Mesendoderm (in vitro differentiated cells): Measurements from ENCODE around the gene MYBPHL.

Source experiments
- DNase-seq: peaks from one replicate; pipeline ENCODE4 v3.0.0; 2013
- H2AK5ac ChIP-seq: 2 replicates; pipeline ENCODE4 v1.6.1; 2013; ENCODE audit warnings: low read length, inconsistent platforms
- H2BK120ac ChIP-seq: 2 replicates; pipeline ENCODE4 v1.6.1; 2013; ENCODE audit warnings: low read depth, mild to moderate bottlenecking, low read length, moderate library complexity, mixed read lengths
- H2BK15ac ChIP-seq: replicated peaks from 2 replicates; pipeline ENCODE4 v1.6.1; 2013; ENCODE audit warnings: low read depth, mild to moderate bottlenecking, moderate library complexity
- H2BK5ac ChIP-seq: 2 replicates; pipeline ENCODE4 v1.6.1; 2013; ENCODE audit warnings: low read length, inconsistent platforms
- H3K18ac ChIP-seq: 2 replicates; pipeline ENCODE4 v1.6.1; 2013; ENCODE audit warnings: mild to moderate bottlenecking, low read length, mixed read lengths
- H3K23ac ChIP-seq: one replicate; pipeline ENCODE4 v1.6.1; 2013; ENCODE audit warnings: low read length
- H3K27ac ChIP-seq: 2 replicates; pipeline ENCODE4 v1.5.1; 2013; ENCODE audit warnings: low read depth, mild to moderate bottlenecking, inconsistent platforms, low read length, moderate library complexity
- H3K27me3 ChIP-seq: 2 replicates; pipeline ENCODE4 v1.6.1; 2013; ENCODE audit warnings: low read length, control low read depth, mild to moderate bottlenecking, inconsistent platforms; ENCODE audit not compliant: insufficient read depth, poor library complexity
- H3K36me3 ChIP-seq: 2 replicates; pipeline ENCODE4 v1.6.1; 2013; ENCODE audit warnings: low read length, inconsistent platforms; ENCODE audit not compliant: control insufficient read depth, insufficient read depth
- H3K4ac ChIP-seq: one replicate; pipeline ENCODE4 v1.6.1; 2013; ENCODE audit warnings: low read depth, mild to moderate bottlenecking, low read length, moderate library complexity
- H3K4me1 ChIP-seq: 2 replicates; pipeline ENCODE4 v1.6.1; 2013; ENCODE audit warnings: low read depth, low read length, inconsistent platforms; ENCODE audit not compliant: control insufficient read depth
- H3K4me2 ChIP-seq: 2 replicates; pipeline ENCODE4 v1.6.1; 2013; ENCODE audit warnings: low read length
- H3K4me3 ChIP-seq: 2 replicates; pipeline ENCODE4 v1.5.1; 2013; ENCODE audit warnings: mild to moderate bottlenecking, low read length
- H3K56ac ChIP-seq: one replicate; pipeline ENCODE4 v1.6.1; 2013; ENCODE audit warnings: low read length
- H3K79me1 ChIP-seq: 2 replicates; pipeline ENCODE4 v1.6.1; 2013; ENCODE audit warnings: low read length, inconsistent platforms
- H3K79me2 ChIP-seq: 2 replicates; pipeline ENCODE4 v1.6.1; 2013; ENCODE audit warnings: mild to moderate bottlenecking, low read length; ENCODE audit not compliant: control insufficient read depth, insufficient read depth
- H3K9ac ChIP-seq: 2 replicates; pipeline ENCODE4 v1.6.1; 2013; ENCODE audit warnings: low read length, inconsistent platforms
- H4K5ac ChIP-seq: one replicate; pipeline ENCODE4 v1.6.1; 2013; ENCODE audit warnings: low read length
- H4K8ac ChIP-seq: one replicate; pipeline ENCODE4 v1.6.1; 2013; ENCODE audit warnings: low read depth, mild to moderate bottlenecking, control low read depth, low read length, moderate library complexity
- WGBS: extraction: QIAGEN DNeasy Blood & Tissue Kit; methylation state at CpG from one replicate; pipeline ENCODE4 v1.1.7; 2013; ENCODE audit warnings: low lambda C conversion rate, missing lambda C conversion rate; ENCODE audit not compliant: insufficient coverage; ENCODE audit errors: extremely low coverage; 5-methylcytosine and 5-hydroxymethylcytosine counted together

MYBPHL gene

DNA sequence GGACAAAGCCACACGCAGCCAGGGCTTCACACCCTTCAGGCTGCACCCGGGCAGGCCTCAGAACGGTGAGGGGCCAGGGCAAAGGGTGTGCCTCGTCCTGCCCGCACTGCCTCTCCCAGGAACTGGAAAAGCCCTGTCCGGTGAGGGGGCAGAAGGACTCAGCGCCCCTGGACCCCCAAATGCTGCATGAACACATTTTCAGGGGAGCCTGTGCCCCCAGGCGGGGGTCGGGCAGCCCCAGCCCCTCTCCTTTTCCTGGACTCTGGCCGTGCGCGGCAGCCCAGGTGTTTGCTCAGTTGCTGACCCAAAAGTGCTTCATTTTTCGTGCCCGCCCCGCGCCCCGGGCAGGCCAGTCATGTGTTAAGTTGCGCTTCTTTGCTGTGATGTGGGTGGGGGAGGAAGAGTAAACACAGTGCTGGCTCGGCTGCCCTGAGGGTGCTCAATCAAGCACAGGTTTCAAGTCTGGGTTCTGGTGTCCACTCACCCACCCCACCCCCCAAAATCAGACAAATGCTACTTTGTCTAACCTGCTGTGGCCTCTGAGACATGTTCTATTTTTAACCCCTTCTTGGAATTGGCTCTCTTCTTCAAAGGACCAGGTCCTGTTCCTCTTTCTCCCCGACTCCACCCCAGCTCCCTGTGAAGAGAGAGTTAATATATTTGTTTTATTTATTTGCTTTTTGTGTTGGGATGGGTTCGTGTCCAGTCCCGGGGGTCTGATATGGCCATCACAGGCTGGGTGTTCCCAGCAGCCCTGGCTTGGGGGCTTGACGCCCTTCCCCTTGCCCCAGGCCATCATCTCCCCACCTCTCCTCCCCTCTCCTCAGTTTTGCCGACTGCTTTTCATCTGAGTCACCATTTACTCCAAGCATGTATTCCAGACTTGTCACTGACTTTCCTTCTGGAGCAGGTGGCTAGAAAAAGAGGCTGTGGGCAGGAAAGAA, 32.0 kb downstream of the MYBPHL start:
- Histone ChIP-seq H3K4me3 (no peak overlapping the region), H2AK5ac (no peak overlapping the region), H3K4ac (no peak overlapping the region), H2BK120ac (no peak overlapping the region), H4K8ac (no peak overlapping the region), H3K18ac (no peak overlapping the region), H3K9ac (peak overlapping the region; percentile 19), H3K23ac (peak overlapping the region; percentile 45), H3K56ac (peak overlapping the region; percentile 15), H3K4me1 (peaks cover 2% of the 10 kb centered on the region), H3K79me1 (no peaks in the 10 kb centered on the region), H3K4me2 (no peak overlapping the region), H2BK5ac (no peak overlapping the region), H2BK15ac (no peak overlapping the region), H4K5ac (no peak overlapping the region), H3K27ac (no peak overlapping the region), H3K79me2 (no peaks in the 10 kb centered on the region), H3K36me3 (peaks cover 5% of the 10 kb centered on the region), H3K27me3 (no peaks in the 10 kb centered on the region)
- no CpG with 5 or more reads among the region's 24 CpGs for WGBS
- peak; percentile 72 for DNase-seq

DNA sequence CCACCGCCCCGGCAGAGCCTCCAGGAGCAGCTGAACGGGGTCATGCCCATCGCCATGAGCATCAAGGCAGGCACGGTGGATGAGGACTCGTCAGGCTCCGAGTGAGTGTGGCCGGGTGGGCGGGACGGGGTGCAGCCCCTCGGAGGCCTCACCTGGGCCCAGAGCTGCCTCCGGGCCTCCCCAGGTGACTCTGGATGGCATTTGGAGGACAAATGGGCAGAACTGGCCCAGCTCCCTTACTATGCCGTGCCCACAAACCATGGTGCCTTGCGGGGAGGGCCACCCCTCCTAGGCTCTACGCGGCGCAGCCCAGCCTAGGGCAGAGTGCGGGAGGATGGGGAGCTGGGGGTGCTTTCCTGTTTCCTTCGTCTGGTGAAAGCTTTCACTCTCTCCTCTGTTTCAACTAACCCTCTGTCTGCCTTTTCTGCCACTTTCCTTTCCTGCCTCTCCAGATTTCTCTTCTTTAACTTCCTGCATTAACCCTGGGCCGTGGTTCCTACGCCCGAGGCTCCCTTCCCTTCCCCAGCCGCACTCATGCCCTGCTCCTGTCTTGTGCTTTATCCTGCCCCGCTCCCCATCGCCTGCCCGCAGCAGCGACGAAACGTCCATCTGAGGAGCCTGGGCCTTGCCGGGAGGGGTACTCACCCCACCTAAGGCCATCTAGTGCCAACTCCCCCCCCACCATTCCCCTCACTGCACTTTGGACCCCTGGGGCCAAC, 33.1 kb downstream of the MYBPHL start:
- H3K79me2 ChIP-seq: no peaks in the 10 kb centered on the region

GRCh38 chr1:109272831-109273547, 33.8 kb downstream of the MYBPHL start:
- Histone ChIP-seq H3K4ac (no peak overlapping the region), H3K23ac (no peak overlapping the region), H3K36me3 (no peaks in the 10 kb centered on the region), H3K4me3 (no peak overlapping the region), H3K79me1 (no peaks in the 10 kb centered on the region), H3K4me1 (peaks cover 2% of the 10 kb centered on the region), H3K9ac (no peak overlapping the region), H3K27ac (no peak overlapping the region), H2BK15ac (no peak overlapping the region), H3K56ac (no peak overlapping the region), H2BK120ac (no peak overlapping the region), H3K18ac (no peak overlapping the region), H4K5ac (no peak overlapping the region), H2BK5ac (no peak overlapping the region), H3K79me2 (no peaks in the 10 kb centered on the region), H2AK5ac (no peak overlapping the region), H3K4me2 (no peak overlapping the region), H4K8ac (no peak overlapping the region), H3K27me3 (no peaks in the 10 kb centered on the region)
- no peak for DNase-seq
- no CpG with 5 or more reads among the region's 16 CpGs for WGBS

More for the DNA sequence above, 33.1 kb downstream of the MYBPHL start:
- Histone ChIP-seq H3K4me3 (no peak overlapping the region), H3K56ac (no peak overlapping the region), H3K27me3 (no peaks in the 10 kb centered on the region), H3K27ac (no peak overlapping the region), H3K18ac (no peak overlapping the region), H3K9ac (no peak overlapping the region), H3K4me1 (peaks cover 2% of the 10 kb centered on the region), H3K23ac (no peak overlapping the region), H2BK15ac (no peak overlapping the region), H3K36me3 (peaks cover 2% of the 10 kb centered on the region), H4K5ac (no peak overlapping the region), H4K8ac (no peak overlapping the region), H2BK5ac (no peak overlapping the region), H3K4ac (no peak overlapping the region), H2AK5ac (peak overlapping the region; percentile 58), H3K4me2 (no peak overlapping the region), H3K79me1 (no peaks in the 10 kb centered on the region), H2BK120ac (no peak overlapping the region)
- DNase-seq: no peak
- WGBS: no CpG with 5 or more reads among the region's 30 CpGs

DNA sequence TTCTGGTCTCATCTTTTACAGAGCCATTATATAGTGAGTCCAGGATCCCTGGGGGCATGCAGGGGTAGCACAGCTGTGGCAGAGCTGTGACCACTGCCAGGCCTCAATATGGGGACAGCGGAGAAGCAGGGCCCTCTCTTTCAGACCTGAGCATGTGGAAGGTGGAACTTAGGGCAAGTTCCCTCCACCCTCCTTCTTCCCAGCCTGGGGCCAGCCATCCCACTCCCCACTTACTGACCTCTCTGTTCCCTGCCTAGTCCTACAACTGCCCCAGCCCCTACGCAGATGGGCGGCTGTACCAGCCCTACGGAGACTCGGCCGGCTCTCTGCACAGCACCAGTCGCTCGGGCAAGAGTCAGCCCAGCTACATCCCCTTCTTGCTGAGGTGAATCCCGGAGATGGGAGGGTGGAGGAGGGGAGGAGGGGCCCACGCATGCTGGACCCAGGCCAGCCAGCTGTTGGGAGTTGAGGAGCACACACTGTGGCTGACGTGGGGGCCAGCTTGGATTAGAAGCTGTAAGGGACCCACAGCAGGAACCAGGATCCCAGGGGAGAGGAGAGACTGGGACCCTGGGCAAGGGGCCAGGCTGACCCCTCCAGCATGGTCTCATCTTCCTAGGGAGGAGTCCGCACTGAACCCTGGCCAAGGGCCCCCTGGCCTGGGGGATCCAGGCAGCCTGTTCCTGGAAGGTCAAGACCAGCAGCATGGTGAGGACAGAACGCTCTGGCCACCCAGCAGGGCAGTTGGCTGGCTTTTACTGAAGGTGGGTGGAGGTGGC, 34.6 kb downstream of the MYBPHL start:
- no peak overlapping the region for H2BK120ac ChIP-seq

GRCh38 chr1:109271458-109271857, 35.4 kb downstream of the MYBPHL start:
- Histone ChIP-seq H2BK5ac (no peak overlapping the region), H3K27me3 (no peaks in the 10 kb centered on the region), H3K4me1 (peaks cover 2% of the 10 kb centered on the region), H2BK15ac (no peak overlapping the region), H2BK120ac (no peak overlapping the region), H3K27ac (no peak overlapping the region), H3K4me2 (no peak overlapping the region), H4K5ac (no peak overlapping the region), H3K56ac (no peak overlapping the region), H4K8ac (no peak overlapping the region), H3K79me1 (no peaks in the 10 kb centered on the region), H3K79me2 (no peaks in the 10 kb centered on the region), H3K9ac (no peak overlapping the region), H3K4ac (no peak overlapping the region), H3K4me3 (no peak overlapping the region), H3K36me3 (no peaks in the 10 kb centered on the region), H3K18ac (no peak overlapping the region), H2AK5ac (no peak overlapping the region), H3K23ac (no peak overlapping the region)
- no peak for DNase-seq
- WGBS: no CpG with 5 or more reads among the region's 6 CpGs

More for the DNA sequence above, 34.6 kb downstream of the MYBPHL start:
- Histone ChIP-seq H3K56ac (no peak overlapping the region), H3K4ac (no peak overlapping the region), H3K4me1 (peaks cover 2% of the 10 kb centered on the region), H3K9ac (no peak overlapping the region), H3K27me3 (no peaks in the 10 kb centered on the region), H3K23ac (no peak overlapping the region), H4K5ac (no peak overlapping the region), H3K4me3 (no peak overlapping the region), H3K79me1 (no peaks in the 10 kb centered on the region), H3K36me3 (no peaks in the 10 kb centered on the region), H3K79me2 (no peaks in the 10 kb centered on the region), H2BK5ac (no peak overlapping the region), H2BK15ac (no peak overlapping the region), H2AK5ac (no peak overlapping the region), H3K27ac (no peak overlapping the region), H3K4me2 (no peak overlapping the region), H4K8ac (no peak overlapping the region), H3K18ac (no peak overlapping the region)
- DNase-seq: no peak
- WGBS: no CpG with 5 or more reads among the region's 13 CpGs
